ENCODE measurements around the gene NFATC2.

DNA sequence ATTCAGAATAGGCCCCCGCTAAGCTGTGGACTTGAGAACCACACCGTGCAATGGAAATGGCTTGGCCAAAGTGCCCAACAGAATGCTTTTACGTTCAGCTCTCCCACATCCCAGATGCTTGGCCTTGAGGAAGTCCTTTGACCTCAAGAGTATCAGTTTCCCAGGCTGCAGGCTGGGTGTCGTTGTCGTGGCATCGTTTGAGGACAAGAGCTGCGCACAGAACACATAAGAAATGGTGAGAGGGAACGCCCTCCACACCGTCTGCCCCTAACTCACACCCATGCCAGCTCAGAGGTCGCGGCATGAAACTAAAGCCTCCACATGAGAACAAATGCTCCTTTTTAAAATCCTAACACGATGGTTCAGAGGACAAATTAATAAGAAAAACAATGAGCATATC, 37.0 kb downstream of the NFATC2 start:
- TF ChIP-seq POLR2A (IDR thresholded peaks at IDR 0.05): no peak
- TF ChIP-seq, protein P1, sequence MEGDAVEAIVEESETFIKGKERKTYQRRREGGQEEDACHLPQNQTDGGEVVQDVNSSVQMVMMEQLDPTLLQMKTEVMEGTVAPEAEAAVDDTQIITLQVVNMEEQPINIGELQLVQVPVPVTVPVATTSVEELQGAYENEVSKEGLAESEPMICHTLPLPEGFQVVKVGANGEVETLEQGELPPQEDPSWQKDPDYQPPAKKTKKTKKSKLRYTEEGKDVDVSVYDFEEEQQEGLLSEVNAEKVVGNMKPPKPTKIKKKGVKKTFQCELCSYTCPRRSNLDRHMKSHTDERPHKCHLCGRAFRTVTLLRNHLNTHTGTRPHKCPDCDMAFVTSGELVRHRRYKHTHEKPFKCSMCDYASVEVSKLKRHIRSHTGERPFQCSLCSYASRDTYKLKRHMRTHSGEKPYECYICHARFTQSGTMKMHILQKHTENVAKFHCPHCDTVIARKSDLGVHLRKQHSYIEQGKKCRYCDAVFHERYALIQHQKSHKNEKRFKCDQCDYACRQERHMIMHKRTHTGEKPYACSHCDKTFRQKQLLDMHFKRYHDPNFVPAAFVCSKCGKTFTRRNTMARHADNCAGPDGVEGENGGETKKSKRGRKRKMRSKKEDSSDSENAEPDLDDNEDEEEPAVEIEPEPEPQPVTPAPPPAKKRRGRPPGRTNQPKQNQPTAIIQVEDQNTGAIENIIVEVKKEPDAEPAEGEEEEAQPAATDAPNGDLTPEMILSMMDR (IDR thresholded peaks at IDR 0.05): no peak
